Jurkat, Clone E6-1 (cell line): Measurements from ENCODE around the gene SIAH1.
"Not testable (repeated sequence)": the region's sequence is repeated elsewhere in the genome, so short reads cannot be mapped to it uniquely, and the experiment has no call there.

Experiments
- DNase-seq: peaks from one replicate; pipeline ENCODE4 v3.0.0-alpha.2; 2011; ENCODE audit warnings: low read depth, low spot score
- H3K4me3 ChIP-seq: 2 replicates; pipeline ENCODE4 v1.5.1; 2011; ENCODE audit warnings: mild to moderate bottlenecking, low read length, control low read depth, moderate library complexity

Gene SIAH1

GRCh38 chr16:48395375-48395774, 10.2 kb upstream of the SIAH1 start:
- no peak for DNase-seq
- no peak overlapping the region for H3K4me3 ChIP-seq

DNA sequence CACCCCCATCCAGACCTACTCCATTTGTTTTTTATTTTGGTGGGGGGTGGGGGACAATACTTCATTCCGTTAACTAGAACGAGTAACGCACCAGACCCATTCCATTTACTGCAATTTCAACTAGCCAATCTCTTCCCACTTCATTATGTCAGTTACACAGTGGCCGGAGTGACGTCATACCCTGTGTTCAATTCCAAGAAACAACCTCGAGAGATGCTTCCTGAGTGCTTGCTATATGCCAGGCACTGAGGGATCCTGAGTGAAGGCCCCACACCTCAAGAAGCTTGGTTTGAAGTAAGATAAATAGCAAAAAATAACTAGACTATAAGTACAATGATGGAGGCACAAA, 9.1 kb upstream of the SIAH1 start:
- no peak overlapping the region for H3K4me3 ChIP-seq
- DNase-seq: no peak

- H3K4me3 ChIP-seq: no peak overlapping the region
- DNase-seq: no peak
These were observed 8.5 kb upstream of the SIAH1 start for GRCh38 chr16:48393485-48394354.

GRCh38 chr16:48392407-48392806, 7.2 kb upstream of the SIAH1 start:
- H3K4me3 ChIP-seq: no peak overlapping the region
- DNase-seq: no peak

GRCh38 chr16:48386559-48387312, 1.5 kb upstream of the SIAH1 start:
- no peak overlapping the region for H3K4me3 ChIP-seq
- no peak for DNase-seq

DNA sequence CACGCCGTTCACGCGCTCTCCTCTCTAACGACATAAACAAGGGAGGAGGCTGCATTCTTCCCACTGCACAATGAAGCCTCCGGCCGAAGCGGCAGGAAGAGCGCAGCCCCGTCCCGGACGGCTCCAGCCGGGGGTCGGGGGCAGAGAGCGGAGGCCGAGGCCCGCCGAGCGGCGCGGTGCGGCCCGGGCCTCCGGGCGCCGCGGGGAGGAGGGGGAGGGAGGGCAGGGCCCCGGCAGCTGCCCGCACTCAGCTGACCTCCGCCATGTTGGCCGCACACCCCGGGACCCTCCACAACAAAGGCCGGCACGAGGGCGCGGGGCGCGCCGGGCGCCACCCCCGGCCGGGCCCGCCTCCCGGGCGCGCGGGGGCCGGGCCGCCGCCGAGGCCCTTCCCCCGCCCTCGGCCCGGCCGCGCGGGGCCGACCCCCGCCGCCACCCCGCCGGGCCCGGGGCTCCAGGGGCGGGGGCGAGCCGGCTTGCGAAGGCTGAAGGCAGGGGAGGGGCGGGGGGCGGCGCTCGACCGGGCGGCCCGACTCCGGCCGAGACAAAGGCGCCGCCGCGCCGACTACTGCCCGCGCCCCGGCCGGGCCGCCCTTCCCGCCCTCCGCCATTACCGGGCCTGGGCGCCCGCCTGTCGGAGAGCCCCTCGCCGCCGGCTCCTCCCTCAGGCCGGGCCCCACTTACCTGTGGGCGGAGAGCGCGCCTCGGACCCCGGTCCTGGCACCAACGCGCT, 527 bp downstream of the SIAH1 start:
- peak overlapping the region; percentile 87 for H3K4me3 ChIP-seq
- DNase-seq: no peak

- peak overlapping the region; percentile 87 for H3K4me3 ChIP-seq
- peak; percentile 18 for DNase-seq
These were observed 1.2 kb downstream of the SIAH1 start for GRCh38 chr16:48383877-48384519.

GRCh38 chr16:48383009-48383876, 2.0 kb downstream of the SIAH1 start:
- no peak for DNase-seq
- peak overlapping the region; percentile 87 for H3K4me3 ChIP-seq

- no peak for DNase-seq
- H3K4me3 ChIP-seq: no peak overlapping the region
These were observed 3.1 kb downstream of the SIAH1 start for GRCh38 chr16:48382131-48382530.

DNA sequence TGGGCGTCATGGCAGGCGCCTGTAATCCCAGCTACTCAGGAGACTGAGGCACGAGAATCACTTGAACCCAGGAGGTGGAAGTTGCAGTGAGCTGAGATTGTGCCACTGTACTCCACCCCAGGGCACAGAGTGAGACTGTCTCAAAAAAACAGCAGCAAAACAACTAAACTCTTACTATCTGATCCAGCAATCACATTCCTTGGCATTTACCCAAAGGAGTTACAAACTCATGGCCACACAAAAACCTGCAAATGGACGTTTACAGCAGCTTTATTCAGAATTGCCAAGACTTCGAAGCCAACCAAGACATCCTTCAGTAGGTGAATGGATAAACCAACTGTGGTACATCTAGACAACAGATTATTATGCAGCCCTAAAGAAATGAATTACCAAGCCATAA, 4.0 kb downstream of the SIAH1 start:
- DNase-seq: no peak

DNA sequence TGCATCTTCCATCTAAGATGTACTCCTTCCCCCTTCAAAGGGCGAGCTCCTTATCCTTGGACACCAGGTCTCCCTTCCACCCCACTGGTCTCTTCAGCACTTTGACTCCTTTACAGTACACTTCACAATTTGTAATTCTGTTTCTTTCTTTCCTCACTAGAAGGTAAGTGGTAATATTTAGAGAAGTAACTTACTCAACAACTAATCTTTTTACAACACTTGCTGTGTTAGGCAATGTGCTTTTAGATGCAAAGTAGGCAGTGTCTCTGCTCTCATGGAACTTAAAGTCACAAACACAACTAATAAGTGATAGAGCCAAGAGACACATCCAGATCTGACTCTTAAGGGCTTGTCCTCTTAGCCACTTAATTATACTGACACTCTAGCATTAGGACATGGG, 6.4 kb downstream of the SIAH1 start:
- no peak overlapping the region for H3K4me3 ChIP-seq
- DNase-seq: no peak

More for the DNA sequence above, 4.0 kb downstream of the SIAH1 start:
- H3K4me3 ChIP-seq: no peak overlapping the region

- no peak overlapping the region for H3K4me3 ChIP-seq
- no peak for DNase-seq
These were observed 6.9 kb downstream of the SIAH1 start for GRCh38 chr16:48378276-48378675.

- H3K4me3 ChIP-seq, DNase-seq: not testable (repeated sequence)
These were observed 7.9 kb downstream of the SIAH1 start for GRCh38 chr16:48377301-48377700.

GRCh38 chr16:48374255-48374654, 11.0 kb downstream of the SIAH1 start:
- no peak overlapping the region for H3K4me3 ChIP-seq
- no peak for DNase-seq

DNA sequence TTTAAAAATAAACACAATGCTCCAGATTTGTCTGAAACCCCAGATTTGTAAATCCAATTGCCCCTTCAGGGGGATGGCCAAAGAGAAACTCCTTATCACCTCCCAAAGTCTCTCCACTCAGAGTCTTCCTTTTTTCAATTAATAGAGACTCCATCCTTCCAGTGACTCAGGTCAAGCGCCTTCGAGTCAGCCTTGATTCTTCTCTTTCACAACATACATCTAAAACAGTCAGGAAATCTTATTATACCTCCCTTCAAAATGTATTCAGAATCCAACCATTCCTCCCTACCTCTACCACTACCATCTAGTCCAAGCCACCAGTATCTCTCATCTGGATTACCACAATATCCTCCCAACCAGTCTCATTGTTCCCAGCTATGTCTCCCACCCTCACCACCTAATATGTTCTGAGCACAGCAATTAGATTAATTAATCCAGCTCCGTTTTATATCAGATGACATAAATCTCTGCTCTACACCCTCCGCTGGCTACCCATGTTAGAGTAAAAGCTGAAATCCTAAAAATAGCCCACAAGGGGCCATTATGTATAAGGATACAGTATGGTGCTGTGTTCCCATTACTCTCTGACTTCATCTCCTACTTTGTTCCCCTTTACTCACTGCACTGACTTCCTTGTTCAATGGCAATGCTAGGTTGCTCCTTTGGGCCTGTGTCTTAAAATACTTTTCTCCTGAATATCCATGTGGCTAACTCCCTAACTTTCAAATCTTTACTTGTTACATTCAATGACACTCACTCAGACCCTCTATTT, 11.8 kb downstream of the SIAH1 start:
- DNase-seq: no peak
- no peak overlapping the region for H3K4me3 ChIP-seq

DNA sequence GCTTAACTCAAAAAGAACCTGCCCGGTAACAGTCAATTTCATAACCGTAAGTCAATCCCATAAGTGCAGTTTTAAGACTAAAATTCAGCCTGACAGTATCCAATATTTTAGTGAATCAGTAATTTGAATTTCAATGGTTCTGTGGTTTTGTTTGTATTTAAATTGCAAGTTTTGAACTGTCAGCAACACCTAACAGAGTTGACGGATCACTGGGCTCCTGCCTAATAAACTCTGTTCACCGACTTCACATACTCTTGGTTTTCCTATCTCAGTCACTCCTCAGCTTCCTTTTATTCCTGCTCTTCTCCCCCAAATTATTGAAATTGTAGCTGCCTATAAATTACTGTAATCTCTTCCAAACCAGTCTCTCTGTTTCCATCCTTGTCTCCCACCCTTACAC, 12.5 kb downstream of the SIAH1 start:
- no peak overlapping the region for H3K4me3 ChIP-seq
- DNase-seq: no peak

DNA sequence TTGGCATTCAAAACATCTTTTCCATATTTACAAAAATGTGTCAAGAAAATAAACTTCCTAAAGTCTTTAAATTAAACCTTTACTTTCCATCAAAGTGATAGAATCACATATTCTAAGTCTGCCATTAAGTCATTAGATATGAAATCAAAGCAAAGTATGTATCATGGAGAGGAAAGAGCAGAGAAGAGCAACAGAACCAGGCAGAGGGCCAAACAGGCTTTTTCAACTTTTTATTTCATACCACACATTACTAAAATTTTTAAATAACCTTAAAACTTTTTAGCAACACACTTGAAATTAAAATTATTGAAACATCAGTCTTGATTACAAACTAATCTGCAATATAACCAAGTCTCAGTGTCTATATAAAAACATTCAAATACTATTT, 13.8 kb downstream of the SIAH1 start:
- DNase-seq: no peak

More for the DNA sequence above, 13.8 kb downstream of the SIAH1 start:
- H3K4me3 ChIP-seq: no peak overlapping the region
